Measurements from ENCODE around the gene PLCXD3. TPM values are rescaled to one million over a fixed set of nuclear protein-coding genes. Genes with fewer than 3 reads are reported as not detected.

Gene PLCXD3
- total and polyA plus RNA-seq, 9 of the 15 experiments (the other 6 are each of a cell fraction or from before 2014, with no cell fraction given), result not detected

DNA sequence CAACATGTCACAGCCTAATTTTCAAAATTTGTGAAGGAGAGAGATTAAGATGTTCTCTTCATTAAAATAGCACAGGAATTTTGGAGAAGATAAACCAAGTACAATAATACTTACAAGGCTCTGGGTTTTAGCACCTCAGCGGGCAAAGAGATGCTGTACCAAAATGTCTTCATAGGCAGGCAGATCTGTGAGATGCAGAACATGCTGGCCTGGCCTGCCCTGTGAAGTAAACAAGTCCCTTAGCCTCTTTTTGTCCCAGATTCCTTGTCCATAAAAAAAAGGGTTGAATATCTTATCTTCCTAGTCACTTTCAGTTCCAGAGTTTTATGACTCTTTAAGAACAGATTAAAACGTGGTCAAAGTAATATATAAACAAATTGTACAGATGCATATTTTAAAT lies 244.0 kb downstream of the PLCXD3 start (continued):
- TF ChIP-seq CBFB (CRISPR knock-in tag; IDR thresholded peaks at IDR 0.05), result no peak
- no peak for TF ChIP-seq ZNF133 (CRISPR knock-in tag; IDR thresholded peaks at IDR 0.05)
- no peak for TF ChIP-seq FOXK2 (conservative IDR thresholded peaks at IDR 0.05 in 1 of 2, IDR thresholded peaks at IDR 0.05 in 1 of 2; ENCODE audit: low read depth in 2 of 2)
- no peak for TF ChIP-seq VEZF1 (CRISPR knock-in tag; IDR thresholded peaks at IDR 0.05)

- FAIRE-seq, result no peak
- ChIA-PET POLR2A (no interaction called here), CTCF (ENCODE audit: low intra/inter-chr PET ratio) (no interaction called here)
- Histone ChIP-seq H4K20me1 (replicated peaks; ENCODE audit: control insufficient read depth, insufficient read depth, low read length) (no peaks in the 10 kb centered on the region), H2AFZ (ENCODE audit: low read depth, low read length) (no peak overlapping the region), H3K9me1 (ENCODE audit: control insufficient read depth, insufficient read depth, low read length) (no peaks in the 10 kb centered on the region), H3K79me2 (ENCODE audit: control insufficient read depth, insufficient read depth, low read length) (no peaks in the 10 kb centered on the region), H3K4me2 (ENCODE audit: insufficient read depth, low read length) (no peak overlapping the region), H3K27ac (ENCODE audit: extremely low read depth, low read depth, low read length) (no peak overlapping the region), H3K27me3 (ENCODE audit: control insufficient read depth in 2 of 2, insufficient read depth in 2 of 2, low read length in 2 of 2) (no peaks in the 10 kb centered on the region), H3K4me3 (no peak overlapping the region), H3K9me3 (replicated peaks; ENCODE audit: control insufficient read depth, insufficient read depth, low read depth, low read length) (no peaks in the 10 kb centered on the region), H3K9ac (ENCODE audit: insufficient read depth in 1 of 2, low read depth in 2 of 2, low read length in 2 of 2) (no peak overlapping the region), H3K36me3 (ENCODE audit: control insufficient read depth, insufficient read depth, low read length) (no peaks in the 10 kb centered on the region), H3K4me1 (replicated peaks in 1 of 2; ENCODE audit: control insufficient read depth in 2 of 2, insufficient read depth in 2 of 2, low read length in 2 of 2) (no peaks in the 10 kb centered on the region)
- BruUV-seq (replicated peaks), result no TSS peak
- 0% methylated on average over 3 of the region's 3 CpGs for WGBS (ENCODE audit: insufficient coverage, low coverage, missing lambda C conversion rate)
- DNase-seq (ENCODE audit: extremely low read depth in 1 of 4, low spot score in 3 of 4), result no peak
- no peak for ATAC-seq
- intact Hi-C loops (cut with micrococcal nuclease), result no loop called here
- in situ Hi-C loops (cut with MboI), result no loop called here
- no peak for TF ChIP-seq MIER1 (IDR thresholded peaks at IDR 0.05; ENCODE audit: low read depth)
- no peak for TF ChIP-seq NEUROD1 (IDR thresholded peaks at IDR 0.05; ENCODE audit: borderline replicate concordance, low read depth, low read length, partially characterized antibody)
- no peak for TF ChIP-seq HBP1 (CRISPR knock-in tag; IDR thresholded peaks at IDR 0.05)
- no peak for TF ChIP-seq ZFP1 (CRISPR knock-in tag; IDR thresholded peaks at IDR 0.05)
- TF ChIP-seq CEBPB (tag; IDR thresholded peaks at IDR 0.05), result no peak
- no peak for TF ChIP-seq ZNF57 (CRISPR knock-in tag; IDR thresholded peaks at IDR 0.05)
- TF ChIP-seq, protein P1, sequence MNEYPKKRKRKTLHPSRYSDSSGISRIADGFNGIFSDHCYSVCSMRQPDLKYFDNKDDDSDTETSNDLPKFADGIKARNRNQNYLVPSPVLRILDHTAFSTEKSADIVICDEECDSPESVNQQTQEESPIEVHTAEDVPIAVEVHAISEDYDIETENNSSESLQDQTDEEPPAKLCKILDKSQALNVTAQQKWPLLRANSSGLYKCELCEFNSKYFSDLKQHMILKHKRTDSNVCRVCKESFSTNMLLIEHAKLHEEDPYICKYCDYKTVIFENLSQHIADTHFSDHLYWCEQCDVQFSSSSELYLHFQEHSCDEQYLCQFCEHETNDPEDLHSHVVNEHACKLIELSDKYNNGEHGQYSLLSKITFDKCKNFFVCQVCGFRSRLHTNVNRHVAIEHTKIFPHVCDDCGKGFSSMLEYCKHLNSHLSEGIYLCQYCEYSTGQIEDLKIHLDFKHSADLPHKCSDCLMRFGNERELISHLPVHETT (CRISPR knock-in tag; conservative IDR thresholded peaks at IDR 0.05 in 1 of 2, IDR thresholded peaks at IDR 0.05 in 1 of 2), result no peak
- no peak for TF ChIP-seq ZNF436 (CRISPR knock-in tag; IDR thresholded peaks at IDR 0.05)
- TF ChIP-seq, protein P2, sequence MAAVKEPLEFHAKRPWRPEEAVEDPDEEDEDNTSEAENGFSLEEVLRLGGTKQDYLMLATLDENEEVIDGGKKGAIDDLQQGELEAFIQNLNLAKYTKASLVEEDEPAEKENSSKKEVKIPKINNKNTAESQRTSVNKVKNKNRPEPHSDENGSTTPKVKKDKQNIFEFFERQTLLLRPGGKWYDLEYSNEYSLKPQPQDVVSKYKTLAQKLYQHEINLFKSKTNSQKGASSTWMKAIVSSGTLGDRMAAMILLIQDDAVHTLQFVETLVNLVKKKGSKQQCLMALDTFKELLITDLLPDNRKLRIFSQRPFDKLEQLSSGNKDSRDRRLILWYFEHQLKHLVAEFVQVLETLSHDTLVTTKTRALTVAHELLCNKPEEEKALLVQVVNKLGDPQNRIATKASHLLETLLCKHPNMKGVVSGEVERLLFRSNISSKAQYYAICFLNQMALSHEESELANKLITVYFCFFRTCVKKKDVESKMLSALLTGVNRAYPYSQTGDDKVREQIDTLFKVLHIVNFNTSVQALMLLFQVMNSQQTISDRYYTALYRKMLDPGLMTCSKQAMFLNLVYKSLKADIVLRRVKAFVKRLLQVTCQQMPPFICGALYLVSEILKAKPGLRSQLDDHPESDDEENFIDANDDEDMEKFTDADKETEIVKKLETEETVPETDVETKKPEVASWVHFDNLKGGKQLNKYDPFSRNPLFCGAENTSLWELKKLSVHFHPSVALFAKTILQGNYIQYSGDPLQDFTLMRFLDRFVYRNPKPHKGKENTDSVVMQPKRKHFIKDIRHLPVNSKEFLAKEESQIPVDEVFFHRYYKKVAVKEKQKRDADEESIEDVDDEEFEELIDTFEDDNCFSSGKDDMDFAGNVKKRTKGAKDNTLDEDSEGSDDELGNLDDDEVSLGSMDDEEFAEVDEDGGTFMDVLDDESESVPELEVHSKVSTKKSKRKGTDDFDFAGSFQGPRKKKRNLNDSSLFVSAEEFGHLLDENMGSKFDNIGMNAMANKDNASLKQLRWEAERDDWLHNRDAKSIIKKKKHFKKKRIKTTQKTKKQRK (IDR thresholded peaks at IDR 0.05; ENCODE audit: borderline replicate concordance, low read depth, low read length), result no peak
- TF ChIP-seq KHSRP (IDR thresholded peaks at IDR 0.05), result no peak
Observed at GRCh38 chr5:41264019-41264418, 246.4 kb downstream of the PLCXD3 start.

Measured in K562 (cell line).